ENCODE results near the gene PTPRN2. TPM values are rescaled to one million over a fixed set of nuclear protein-coding genes. Genes with fewer than 3 reads are reported as not detected.

The PTPRN2 gene
- total and polyA plus RNA-seq, 7 donors, result 0.47 to 0.82 (median 0.51) TPM

- Histone ChIP-seq H3K27ac (no peak overlapping the region), H3K27me3 (ENCODE audit: insufficient read depth in 3 of 3, low read length in 2 of 3) (peaks cover 0 to 2% (median 0%) of the 10 kb centered on the region in 3 donors), H3K4me3 (no peak overlapping the region), H3K9me3 (no peaks in the 10 kb centered on the region), H3K4me1 (no peaks in the 10 kb centered on the region), H3K36me3 (ENCODE audit: insufficient read depth in 1 of 2, low read depth in 1 of 2) (no peaks in the 10 kb centered on the region)
- TF ChIP-seq, protein P1, sequence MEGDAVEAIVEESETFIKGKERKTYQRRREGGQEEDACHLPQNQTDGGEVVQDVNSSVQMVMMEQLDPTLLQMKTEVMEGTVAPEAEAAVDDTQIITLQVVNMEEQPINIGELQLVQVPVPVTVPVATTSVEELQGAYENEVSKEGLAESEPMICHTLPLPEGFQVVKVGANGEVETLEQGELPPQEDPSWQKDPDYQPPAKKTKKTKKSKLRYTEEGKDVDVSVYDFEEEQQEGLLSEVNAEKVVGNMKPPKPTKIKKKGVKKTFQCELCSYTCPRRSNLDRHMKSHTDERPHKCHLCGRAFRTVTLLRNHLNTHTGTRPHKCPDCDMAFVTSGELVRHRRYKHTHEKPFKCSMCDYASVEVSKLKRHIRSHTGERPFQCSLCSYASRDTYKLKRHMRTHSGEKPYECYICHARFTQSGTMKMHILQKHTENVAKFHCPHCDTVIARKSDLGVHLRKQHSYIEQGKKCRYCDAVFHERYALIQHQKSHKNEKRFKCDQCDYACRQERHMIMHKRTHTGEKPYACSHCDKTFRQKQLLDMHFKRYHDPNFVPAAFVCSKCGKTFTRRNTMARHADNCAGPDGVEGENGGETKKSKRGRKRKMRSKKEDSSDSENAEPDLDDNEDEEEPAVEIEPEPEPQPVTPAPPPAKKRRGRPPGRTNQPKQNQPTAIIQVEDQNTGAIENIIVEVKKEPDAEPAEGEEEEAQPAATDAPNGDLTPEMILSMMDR (IDR thresholded peaks at IDR 0.05), result no peak
- ATAC-seq (no peak), DNase-seq (no peak)
- WGBS, 3 donors, result 94 to 95% (median 95%) methylated on average over 35 of the region's 35 CpGs
- intact Hi-C loops (cut with DNase I), result no loop called here
These were observed 778.3 kb downstream of the PTPRN2 start for GRCh38 chr7:157809154-157809862.

DNA sequence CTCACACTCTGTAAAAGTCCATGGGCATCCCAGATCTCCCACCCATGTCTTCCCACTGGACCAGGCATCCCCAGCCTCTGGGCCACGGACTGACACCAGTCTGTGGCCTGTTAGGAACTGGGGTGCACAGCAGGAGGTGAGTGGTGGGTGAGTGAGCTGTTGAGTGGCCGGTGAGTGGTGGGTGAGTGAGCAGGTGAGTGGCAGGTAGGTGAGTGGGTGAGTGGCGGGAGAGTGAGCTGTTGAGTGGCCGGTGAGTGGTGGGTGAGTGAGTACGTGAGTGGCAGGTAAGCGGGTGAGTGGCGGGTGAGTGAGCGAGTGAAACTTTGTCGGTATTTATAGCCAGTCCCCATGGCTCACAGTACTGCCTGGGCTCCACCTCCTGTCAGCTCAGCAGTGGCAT, 779.6 kb downstream of the PTPRN2 start:
- Histone ChIP-seq H3K4me1 (no peaks in the 10 kb centered on the region), H3K36me3 (ENCODE audit: insufficient read depth in 1 of 2, low read depth in 1 of 2) (no peaks in the 10 kb centered on the region), H3K27me3 (ENCODE audit: insufficient read depth in 3 of 3, low read length in 2 of 3) (peaks cover 0 to 2% (median 0%) of the 10 kb centered on the region in 3 donors), H3K9me3 (no peaks in the 10 kb centered on the region), H3K4me3 (no peak overlapping the region), H3K27ac (no peak overlapping the region)
- intact Hi-C loops (cut with DNase I), result no loop called here
- no peak for ATAC-seq
- peak in 1 of 2 donors; percentile 22 for DNase-seq
- 89 to 97% (median 94%) methylated on average over 4 to 9 of the region's 9 CpGs for WGBS, 3 donors
- TF ChIP-seq, protein P1 (IDR thresholded peaks at IDR 0.05), result no peak

GRCh38 chr7:157807510-157807909, 780.1 kb downstream of the PTPRN2 start:
- 28 to 44% (median 35%) methylated on average over 4 of the region's 4 CpGs for WGBS, 3 donors
- DNase-seq, result peak in 1 of 2 donors; percentile 12
- Histone ChIP-seq H3K4me1 (no peaks in the 10 kb centered on the region), H3K4me3 (no peak overlapping the region), H3K9me3 (no peaks in the 10 kb centered on the region), H3K27me3 (ENCODE audit: insufficient read depth in 3 of 3, low read length in 2 of 3) (peaks cover 0 to 2% (median 0%) of the 10 kb centered on the region in 3 donors), H3K36me3 (ENCODE audit: insufficient read depth in 1 of 2, low read depth in 1 of 2) (no peaks in the 10 kb centered on the region), H3K27ac (no peak overlapping the region)
- intact Hi-C loops (cut with DNase I), result no loop called here
- TF ChIP-seq, protein P1 (IDR thresholded peaks at IDR 0.05), result no peak
- no peak for ATAC-seq

- TF ChIP-seq, protein P1 (IDR thresholded peaks at IDR 0.05), result no peak
- peak; percentile 3 to 29 for DNase-seq
- Histone ChIP-seq H3K36me3 (ENCODE audit: insufficient read depth in 1 of 2, low read depth in 1 of 2) (no peaks in the 10 kb centered on the region), H3K9me3 (no peaks in the 10 kb centered on the region), H3K4me3 (no peak overlapping the region), H3K27me3 (ENCODE audit: insufficient read depth in 3 of 3, low read length in 2 of 3) (peaks cover 0 to 2% (median 0%) of the 10 kb centered on the region in 3 donors), H3K27ac (no peak overlapping the region), H3K4me1 (no peaks in the 10 kb centered on the region)
- intact Hi-C loops (cut with DNase I), result no loop called here
- WGBS, 3 donors, result 67 to 85% (median 69%) methylated on average over 4 of the region's 4 CpGs
- ATAC-seq, result no peak
These were observed 780.9 kb downstream of the PTPRN2 start for GRCh38 chr7:157806711-157807110.

Data from psoas muscle (tissue), 8 donors.